Endothelial cell of umbilical vein (primary cell): Measurements from ENCODE around the gene SPAG17. TPM values are rescaled to one million over a fixed set of nuclear protein-coding genes. Genes with fewer than 3 reads are reported as not detected.

Experiments
- BruUV-seq: library from RNA; stranded (reverse); fragments of 400-500 nt; replicated peaks from 2 replicates; lab custom pipeline; 2021; lab: Mats Ljungman, UMichigan
- CTCF ChIA-PET: fragments of 300-600, 350-600 bp; sonication (Branson Sonifier 250); formaldehyde crosslinking; loops from one replicate; lab custom pipeline; 2021; ENCODE audit warnings: antibody characterized with exemption, inconsistent platforms; lab: Charles Lee
- POLR2A ChIA-PET: fragments of 300-600, 350-600 bp; sonication (Branson Sonifier 250); formaldehyde crosslinking; loops from one replicate; lab custom pipeline; 2021; ENCODE audit warnings: antibody characterized with exemption, inconsistent platforms; lab: Charles Lee
- DNase-seq: peaks from one replicate; pipeline ENCODE4 v3.0.0-alpha.2; 2011; ENCODE audit warnings: low read depth, low spot score
- FAIRE-seq: peaks from 2 replicates; lab custom pipeline; 2011; peaks lifted over from hg19 to GRCh38; lab: Jason Lieb, UNC
- H2AFZ ChIP-seq: 2 replicates; pipeline ENCODE4 v1.6.0; 2012; ENCODE audit warnings: low read depth, low read length, control low read depth, inconsistent platforms
- H3K27ac ChIP-seq: 2 replicates; pipeline ENCODE4 v1.5.1; 2011; ENCODE audit warnings: low read depth, mild to moderate bottlenecking, control low read depth, low read length, moderate library complexity; ENCODE audit not compliant: insufficient read depth
- H3K27me3 ChIP-seq, 2 experiments: 2 replicates each; pipeline versions ENCODE4 v1.6.0 to v1.6.1; 2011; ENCODE audit warnings: low read length in 2 of 2, mixed read lengths in 1 of 2; ENCODE audit not compliant: control insufficient read depth in 2 of 2, insufficient read depth in 2 of 2
- H3K36me3 ChIP-seq, 2 experiments: 2 replicates in 1 of 2; 3 replicates in 1 of 2; pipeline ENCODE4 v1.5.1; 2011; ENCODE audit warnings: low read length in 2 of 2, mild to moderate bottlenecking in 1 of 2, moderate library complexity in 1 of 2; ENCODE audit not compliant: control insufficient read depth in 2 of 2, insufficient read depth in 2 of 2; ENCODE audit errors: extremely low read depth in 1 of 2
- H3K4me1 ChIP-seq: 3 replicates; pipeline ENCODE4 v1.5.1; 2011; ENCODE audit warnings: mild to moderate bottlenecking, low read length; ENCODE audit not compliant: control insufficient read depth, insufficient read depth; ENCODE audit errors: extremely low read depth
- H3K4me2 ChIP-seq: 2 replicates; pipeline ENCODE4 v1.6.1; 2011; ENCODE audit warnings: low read length, control low read depth, mixed read lengths; ENCODE audit not compliant: insufficient read depth
- H3K4me3 ChIP-seq, 3 experiments: fragments of 200-600 bp in 1 of 3; sonication (generic), shearing (Covaris generic) in 1 of 3; replicated peaks in 1 of 3; 2 replicates each; pipeline ENCODE4 v1.5.1; 2011 to 2016; ENCODE audit warnings: control low read depth in 3 of 3, low read length in 3 of 3, mild to moderate bottlenecking in 2 of 3, inconsistent platforms in 1 of 3, low read depth in 1 of 3, moderate library complexity in 1 of 3; ENCODE audit not compliant: insufficient read depth in 1 of 3
- H3K79me2 ChIP-seq: 2 replicates; pipeline ENCODE4 v1.6.0; 2012; ENCODE audit warnings: low read length, inconsistent platforms; ENCODE audit not compliant: control insufficient read depth, insufficient read depth
- H3K9ac ChIP-seq: replicated peaks from 2 replicates; pipeline ENCODE3; 2011; ENCODE audit warnings: low read length, control low read depth; ENCODE audit not compliant: insufficient read depth; ENCODE audit errors: extremely low read depth
- H3K9me1 ChIP-seq: replicated peaks from 3 replicates; pipeline ENCODE4 v1.6.0; 2011; ENCODE audit warnings: mild to moderate bottlenecking, low read length; ENCODE audit not compliant: control insufficient read depth, insufficient read depth; ENCODE audit errors: extremely low read depth
- H3K9me3 ChIP-seq: replicated peaks from 2 replicates; pipeline ENCODE4 v1.5.1; 2012; ENCODE audit warnings: low read length, inconsistent platforms; ENCODE audit not compliant: control insufficient read depth, insufficient read depth
- H4K20me1 ChIP-seq: replicated peaks from 2 replicates; pipeline ENCODE3; 2011; ENCODE audit warnings: mild to moderate bottlenecking, low read length; ENCODE audit not compliant: control insufficient read depth, insufficient read depth; ENCODE audit errors: extremely low read depth
- FOS ChIP-seq: IDR thresholded peaks from 2 replicates; pipeline ENCODE4 v1.6.1; 2011; ENCODE audit warnings: mild to moderate bottlenecking, low read length, moderate library complexity, borderline replicate concordance; ENCODE audit not compliant: insufficient read depth
- GATA2 ChIP-seq: IDR thresholded peaks from 2 replicates; pipeline ENCODE4 v1.7.0; 2011; ENCODE audit warnings: low read depth, mild to moderate bottlenecking, moderate library complexity, mixed read lengths, low read length; ENCODE audit not compliant: insufficient read length, insufficient read depth
- JUN ChIP-seq: IDR thresholded peaks from 2 replicates; pipeline ENCODE4 v1.6.1; 2011; ENCODE audit warnings: borderline replicate concordance, low read depth; ENCODE audit not compliant: insufficient read length, insufficient read depth
- MYC ChIP-seq: IDR thresholded peaks from one replicate; pipeline ENCODE4 v1.6.1; 2011; ENCODE audit warnings: mild to moderate bottlenecking, low read depth, low read length
- POLR2AphosphoS5 ChIP-seq: IDR thresholded peaks from 2 replicates; pipeline ENCODE4 v1.6.1; 2012; ENCODE audit warnings: low read depth, mild to moderate bottlenecking, control low read depth, low read length, moderate library complexity; ENCODE audit not compliant: insufficient read depth
- dilution Hi-C: fragments of 300-500 bp; cut with MboI; formaldehyde crosslinking; loops from one replicate; pipeline ENCODE4 v1.15.0; 2019; ENCODE audit warnings: low sequenced_read_pairs; ENCODE audit not compliant: extremely low pct_ligation_motif_present
- intact Hi-C: fragments of 100-400 bp; cut with micrococcal nuclease; formaldehyde crosslinking; loops from one replicate; pipeline ENCODE4 v1.10.0; 2022
- polyA plus RNA-seq, 4 experiments: library from polyadenylated mRNA; depleted of rRNA in 3 of 4; stranded (reverse) in 3 of 4; unstranded in 1 of 4; fragments of >200 nt; gene quantifications; 2 replicates each; pipeline versions ENCODE4 v1.2.1 to v1.2.3, GENCODE V29; 2011 to 2012; ENCODE audit warnings: missing spikeins in 1 of 4
- total RNA-seq: library from RNA; stranded (reverse); gene quantifications from 2 replicates; pipeline ENCODE4 v1.2.3, GENCODE V29; 2021
- TF ChIP-seq, protein P1 (sequence below), 2 donors: IDR thresholded peaks; 1 replicate in 1 of 2; 2 replicates in 1 of 2; pipeline ENCODE4 v1.5.1; 2011; ENCODE audit warnings: low read length in 2 of 2, mild to moderate bottlenecking in 2 of 2, moderate library complexity in 2 of 2, control low read depth in 1 of 2, inconsistent platforms in 1 of 2, low read depth in 1 of 2; ENCODE audit not compliant: insufficient read depth in 1 of 2; ENCODE audit errors: extremely low read depth in 1 of 2
- TF ChIP-seq, protein P2 (sequence below): IDR thresholded peaks from 2 replicates; pipeline ENCODE4 v1.6.1; 2011; ENCODE audit not compliant: insufficient read depth, insufficient read length

SPAG17 gene
- total and polyA plus RNA-seq, 2 donors (not counting 3 experiments of a cell fraction or from before 2014, with no cell fraction given), result not detected

DNA sequence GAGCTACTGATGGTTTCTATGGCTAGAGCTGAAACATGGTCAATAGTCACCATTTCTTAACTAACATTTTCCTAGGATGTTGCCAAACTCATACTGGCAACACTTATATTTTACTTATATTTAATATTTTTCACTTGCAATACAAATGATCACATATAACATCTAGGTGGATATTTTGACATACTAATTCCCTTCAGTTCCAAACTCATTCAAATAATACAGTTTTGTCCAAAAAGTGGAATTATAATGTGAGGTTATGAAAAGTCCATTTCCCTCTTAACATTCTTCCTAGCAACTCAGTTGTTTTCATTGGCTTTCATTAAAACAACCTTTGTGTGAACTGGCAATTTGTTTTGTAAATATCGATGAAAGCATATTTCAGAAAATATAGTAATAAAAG lies 16.0 kb downstream of the SPAG17 start:
- H3K79me2 ChIP-seq, result no peaks in the 10 kb centered on the region
- H3K9me3 ChIP-seq, result no peaks in the 10 kb centered on the region
- no peaks in the 10 kb centered on the region for H3K4me1 ChIP-seq
- H3K27me3 ChIP-seq, result no peaks in the 10 kb centered on the region
- no peaks in the 10 kb centered on the region for H3K36me3 ChIP-seq
- intact Hi-C loops, result no loop called here
- H3K4me2 ChIP-seq, result no peak overlapping the region
- no peak for FAIRE-seq
- no peak overlapping the region for H3K4me3 ChIP-seq
- H3K9me1 ChIP-seq, result no peaks in the 10 kb centered on the region
- TF ChIP-seq GATA2 (no peak), POLR2AphosphoS5 (no peak), FOS (no peak), JUN (no peak), MYC (no peak)
- TF ChIP-seq, protein P1, sequence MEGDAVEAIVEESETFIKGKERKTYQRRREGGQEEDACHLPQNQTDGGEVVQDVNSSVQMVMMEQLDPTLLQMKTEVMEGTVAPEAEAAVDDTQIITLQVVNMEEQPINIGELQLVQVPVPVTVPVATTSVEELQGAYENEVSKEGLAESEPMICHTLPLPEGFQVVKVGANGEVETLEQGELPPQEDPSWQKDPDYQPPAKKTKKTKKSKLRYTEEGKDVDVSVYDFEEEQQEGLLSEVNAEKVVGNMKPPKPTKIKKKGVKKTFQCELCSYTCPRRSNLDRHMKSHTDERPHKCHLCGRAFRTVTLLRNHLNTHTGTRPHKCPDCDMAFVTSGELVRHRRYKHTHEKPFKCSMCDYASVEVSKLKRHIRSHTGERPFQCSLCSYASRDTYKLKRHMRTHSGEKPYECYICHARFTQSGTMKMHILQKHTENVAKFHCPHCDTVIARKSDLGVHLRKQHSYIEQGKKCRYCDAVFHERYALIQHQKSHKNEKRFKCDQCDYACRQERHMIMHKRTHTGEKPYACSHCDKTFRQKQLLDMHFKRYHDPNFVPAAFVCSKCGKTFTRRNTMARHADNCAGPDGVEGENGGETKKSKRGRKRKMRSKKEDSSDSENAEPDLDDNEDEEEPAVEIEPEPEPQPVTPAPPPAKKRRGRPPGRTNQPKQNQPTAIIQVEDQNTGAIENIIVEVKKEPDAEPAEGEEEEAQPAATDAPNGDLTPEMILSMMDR (IDR thresholded peaks at IDR 0.05; ENCODE audit: extremely low read depth in 1 of 2, insufficient read depth in 1 of 2, low read depth in 1 of 2, low read length in 2 of 2), result no peak
- TF ChIP-seq, protein P2, sequence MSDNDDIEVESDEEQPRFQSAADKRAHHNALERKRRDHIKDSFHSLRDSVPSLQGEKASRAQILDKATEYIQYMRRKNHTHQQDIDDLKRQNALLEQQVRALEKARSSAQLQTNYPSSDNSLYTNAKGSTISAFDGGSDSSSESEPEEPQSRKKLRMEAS, result no peak
- DNase-seq, result no peak
- no peak overlapping the region for H3K9ac ChIP-seq
- CTCF ChIA-PET, result interaction anchor here (1.9 kb wide), 1 partner anchor 9 kb away, joined by 4 read pairs; no protein-coding TSS in a partner anchor
- no peaks in the 10 kb centered on the region for H4K20me1 ChIP-seq
- dilution Hi-C loops, result no loop called here
- no peak overlapping the region for H3K27ac ChIP-seq
- POLR2A ChIA-PET, result no interaction called here
- H2AFZ ChIP-seq, result no peak overlapping the region
- BruUV-seq, result no TSS peak
